Measurements from ENCODE around the gene SEC61B. TPM values are rescaled to one million over a fixed set of nuclear protein-coding genes. Genes with fewer than 3 reads are reported as not detected.

SEC61B gene
- total RNA-seq, 6 experiments from 2014 or later, result 85.1 to 158 (median 131) TPM

- TF ChIP-seq, protein P1, sequence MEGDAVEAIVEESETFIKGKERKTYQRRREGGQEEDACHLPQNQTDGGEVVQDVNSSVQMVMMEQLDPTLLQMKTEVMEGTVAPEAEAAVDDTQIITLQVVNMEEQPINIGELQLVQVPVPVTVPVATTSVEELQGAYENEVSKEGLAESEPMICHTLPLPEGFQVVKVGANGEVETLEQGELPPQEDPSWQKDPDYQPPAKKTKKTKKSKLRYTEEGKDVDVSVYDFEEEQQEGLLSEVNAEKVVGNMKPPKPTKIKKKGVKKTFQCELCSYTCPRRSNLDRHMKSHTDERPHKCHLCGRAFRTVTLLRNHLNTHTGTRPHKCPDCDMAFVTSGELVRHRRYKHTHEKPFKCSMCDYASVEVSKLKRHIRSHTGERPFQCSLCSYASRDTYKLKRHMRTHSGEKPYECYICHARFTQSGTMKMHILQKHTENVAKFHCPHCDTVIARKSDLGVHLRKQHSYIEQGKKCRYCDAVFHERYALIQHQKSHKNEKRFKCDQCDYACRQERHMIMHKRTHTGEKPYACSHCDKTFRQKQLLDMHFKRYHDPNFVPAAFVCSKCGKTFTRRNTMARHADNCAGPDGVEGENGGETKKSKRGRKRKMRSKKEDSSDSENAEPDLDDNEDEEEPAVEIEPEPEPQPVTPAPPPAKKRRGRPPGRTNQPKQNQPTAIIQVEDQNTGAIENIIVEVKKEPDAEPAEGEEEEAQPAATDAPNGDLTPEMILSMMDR (IDR thresholded peaks at IDR 0.05), result no peak
- no peak for TF ChIP-seq POLR2A (IDR thresholded peaks at IDR 0.05)
- WGBS (ENCODE audit: insufficient coverage, low coverage, low lambda C conversion rate, missing lambda C conversion rate), result 80% methylated on average over 8 of the region's 8 CpGs
- Histone ChIP-seq H3K27me3 (no peaks in the 10 kb centered on the region), H3K36me3 (no peaks in the 10 kb centered on the region), H3K27ac (no peak overlapping the region), H3K9me3 (no peaks in the 10 kb centered on the region), H3K4me1 (no peaks in the 10 kb centered on the region), H3K4me3 (no peak overlapping the region)
- intact Hi-C loops (cut with DNase I), result no loop called here
- ATAC-seq, result no peak
- DNase-seq, result no peak
Measured at GRCh38 chr9:99177576-99178366, 44.3 kb upstream of the SEC61B start.

DNA sequence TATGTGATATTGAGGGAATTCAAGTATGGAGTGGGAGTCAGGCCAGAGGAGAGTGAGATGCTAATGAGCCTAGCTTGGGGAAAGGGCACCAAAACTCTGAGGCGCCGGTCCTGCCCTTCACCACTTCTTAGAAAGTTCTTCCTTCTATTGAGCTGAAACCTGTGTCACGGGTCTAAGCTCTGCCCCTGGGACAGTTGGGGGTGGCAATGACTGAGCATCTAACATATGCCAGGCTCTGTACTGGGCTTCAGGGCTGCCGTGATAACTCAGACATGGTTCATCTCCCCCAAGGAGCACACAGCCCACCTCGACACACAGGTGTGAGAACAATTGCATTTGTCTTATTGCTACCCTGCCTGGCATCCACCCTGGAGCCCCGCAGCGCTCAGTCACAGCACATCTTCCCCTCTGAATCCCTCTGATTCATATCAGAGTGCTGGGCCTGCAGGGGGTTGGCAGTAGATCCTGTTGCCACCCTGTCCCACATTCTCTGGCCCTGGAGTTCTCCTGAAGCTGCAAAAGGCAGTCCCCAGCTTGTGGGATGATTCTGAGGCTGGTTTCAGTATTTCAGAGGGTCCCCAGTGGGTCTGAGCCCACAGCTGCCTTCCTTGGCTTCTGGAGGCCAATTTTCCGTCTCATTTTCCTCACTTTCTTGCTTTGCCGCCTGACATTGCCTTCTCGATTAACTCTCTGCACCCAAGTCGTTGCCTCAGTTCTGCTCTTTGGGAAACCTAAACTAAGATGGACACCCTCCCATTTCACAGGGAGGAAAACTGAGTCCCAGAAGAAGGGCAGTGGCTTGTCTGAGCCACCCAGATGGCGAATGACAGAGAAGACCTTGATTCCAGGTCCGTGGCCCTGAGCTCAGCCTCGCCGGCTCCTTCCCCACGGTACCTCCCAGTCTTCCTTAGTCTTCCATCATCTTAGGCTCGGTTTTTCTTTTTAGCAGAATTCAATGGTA, 42.9 kb upstream of the SEC61B start:
- Histone ChIP-seq H3K9me3 (no peaks in the 10 kb centered on the region), H3K36me3 (no peaks in the 10 kb centered on the region), H3K27ac (no peak overlapping the region), H3K4me3 (no peak overlapping the region), H3K4me1 (no peaks in the 10 kb centered on the region), H3K27me3 (no peaks in the 10 kb centered on the region)
- intact Hi-C loops (cut with DNase I), result no loop called here
- TF ChIP-seq, protein P1 (IDR thresholded peaks at IDR 0.05), result no peak
- no peak for TF ChIP-seq POLR2A (IDR thresholded peaks at IDR 0.05)
- ATAC-seq (no peak), DNase-seq (no peak)
- WGBS (ENCODE audit: insufficient coverage, low coverage, low lambda C conversion rate, missing lambda C conversion rate), result 83% methylated on average over 12 of the region's 17 CpGs

- H3K4me3 ChIP-seq, result no peak overlapping the region
- no peak for ATAC-seq
- intact Hi-C loops (cut with DNase I), result no loop called here
- H3K27me3 ChIP-seq, result no peaks in the 10 kb centered on the region
- TF ChIP-seq POLR2A (IDR thresholded peaks at IDR 0.05), result no peak
- TF ChIP-seq, protein P1 (IDR thresholded peaks at IDR 0.05), result no peak
- H3K27ac ChIP-seq, result no peak overlapping the region
- no peaks in the 10 kb centered on the region for H3K9me3 ChIP-seq
- 90% methylated on average over 1 of the region's 1 CpG for WGBS (ENCODE audit: insufficient coverage, low coverage, low lambda C conversion rate, missing lambda C conversion rate)
- H3K36me3 ChIP-seq, result no peaks in the 10 kb centered on the region
- no peaks in the 10 kb centered on the region for H3K4me1 ChIP-seq
- no peak for DNase-seq
Measured at GRCh38 chr9:99180199-99180598, 41.9 kb upstream of the SEC61B start.

DNA sequence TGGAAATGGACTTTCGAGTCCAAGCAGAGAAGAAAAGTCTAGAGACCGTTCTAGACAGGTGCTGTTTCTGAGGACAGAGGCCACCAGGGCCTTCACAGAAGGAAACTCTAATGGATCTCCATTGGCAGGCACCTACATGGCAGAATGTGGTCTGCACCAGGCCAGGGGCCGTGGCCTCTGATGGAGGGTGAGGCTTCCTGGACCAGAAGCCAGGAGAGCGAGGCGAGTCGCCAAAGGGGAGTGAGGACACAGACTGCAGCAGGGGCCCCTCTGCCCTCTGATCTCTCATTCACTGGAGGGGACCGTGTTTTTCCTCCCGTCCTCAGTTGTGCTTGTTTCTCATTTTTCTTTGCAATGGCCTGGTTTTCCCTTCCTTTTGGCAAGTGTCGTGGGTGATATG, 41.4 kb upstream of the SEC61B start:
- no peak for ATAC-seq
- no peak for DNase-seq
- no peak overlapping the region for H3K4me3 ChIP-seq
- no peak overlapping the region for H3K27ac ChIP-seq
- H3K27me3 ChIP-seq, result no peaks in the 10 kb centered on the region
- H3K4me1 ChIP-seq, result no peaks in the 10 kb centered on the region
- 66% methylated on average over 5 of the region's 9 CpGs for WGBS (ENCODE audit: insufficient coverage, low coverage, low lambda C conversion rate, missing lambda C conversion rate)
- H3K9me3 ChIP-seq, result no peaks in the 10 kb centered on the region
- TF ChIP-seq, protein P1 (IDR thresholded peaks at IDR 0.05), result no peak
- TF ChIP-seq POLR2A (IDR thresholded peaks at IDR 0.05), result no peak
- intact Hi-C loops (cut with DNase I), result no loop called here
- no peaks in the 10 kb centered on the region for H3K36me3 ChIP-seq

All from right lobe of liver (tissue), 6 donors.